Duodenal mucosa (tissue), 2 donors: ENCODE data around the gene VAV1.

Source experiments
- H3K27ac ChIP-seq: one replicate; pipeline ENCODE4 v1.7.0; 2013; ENCODE audit warnings: low read depth, low read length
- H3K27me3 ChIP-seq, 2 donors: one replicate each; pipeline ENCODE4 v1.7.0; 2013; ENCODE audit warnings: low read length in 2 of 2, control low read depth in 1 of 2; ENCODE audit not compliant: insufficient read depth in 2 of 2, control insufficient read depth in 1 of 2
- H3K36me3 ChIP-seq, 2 donors: one replicate each; pipeline ENCODE4 v1.7.0; 2013; ENCODE audit warnings: low read length in 2 of 2, control low read depth in 1 of 2; ENCODE audit not compliant: insufficient read depth in 2 of 2, control insufficient read depth in 1 of 2
- H3K4me1 ChIP-seq, 2 donors: one replicate each; pipeline ENCODE4 v1.7.0; 2013; ENCODE audit warnings: low read length in 2 of 2, control low read depth in 1 of 2; ENCODE audit not compliant: insufficient read depth in 2 of 2, control insufficient read depth in 1 of 2
- H3K4me3 ChIP-seq, 2 donors: one replicate each; pipeline ENCODE4 v1.7.0; 2013; ENCODE audit warnings: low read length in 2 of 2, low read depth in 1 of 2
- H3K9ac ChIP-seq, 2 donors: one replicate each; pipeline ENCODE4 v1.7.0; 2013; ENCODE audit warnings: low read length in 2 of 2, low read depth in 1 of 2
- H3K9me3 ChIP-seq, 2 donors: one replicate each; pipeline ENCODE4 v1.7.0; 2013; ENCODE audit warnings: low read length in 2 of 2, control low read depth in 1 of 2; ENCODE audit not compliant: control insufficient read depth in 1 of 2

VAV1 gene

GRCh38 chr19:6813659-6814058 is 41.2 kb downstream of the VAV1 start:
- H3K36me3 ChIP-seq: no peaks in the 10 kb centered on the region
- H3K9ac ChIP-seq: no peak overlapping the region
- peaks cover 0 to under 1% of the 10 kb centered on the region in 2 donors for H3K9me3 ChIP-seq
- H3K27me3 ChIP-seq: no peaks in the 10 kb centered on the region
- no peak overlapping the region for H3K27ac ChIP-seq
- no peaks in the 10 kb centered on the region for H3K4me1 ChIP-seq
- no peak overlapping the region for H3K4me3 ChIP-seq

GRCh38 chr19:6817179-6817578 is 44.7 kb downstream of the VAV1 start:
- H3K4me3 ChIP-seq: no peak overlapping the region
- no peaks in the 10 kb centered on the region for H3K4me1 ChIP-seq
- no peak overlapping the region for H3K9ac ChIP-seq
- no peaks in the 10 kb centered on the region for H3K27me3 ChIP-seq
- H3K9me3 ChIP-seq: peaks cover 4 to 11% of the 10 kb centered on the region in 2 donors
- no peak overlapping the region for H3K27ac ChIP-seq
- peaks cover 0 to 3% of the 10 kb centered on the region in 2 donors for H3K36me3 ChIP-seq

GRCh38 chr19:6818246-6818645 is 45.7 kb downstream of the VAV1 start:
- Histone ChIP-seq H3K9me3 (peaks cover 4 to 11% of the 10 kb centered on the region in 2 donors), H3K9ac (no peak overlapping the region), H3K27me3 (no peaks in the 10 kb centered on the region), H3K4me1 (no peaks in the 10 kb centered on the region), H3K4me3 (no peak overlapping the region), H3K27ac (no peak overlapping the region), H3K36me3 (peaks cover 0 to 3% of the 10 kb centered on the region in 2 donors)

- no peaks in the 10 kb centered on the region for H3K4me1 ChIP-seq
- H3K36me3 ChIP-seq: peaks cover 0 to 3% of the 10 kb centered on the region in 2 donors
- no peak overlapping the region for H3K9ac ChIP-seq
- no peaks in the 10 kb centered on the region for H3K27me3 ChIP-seq
- H3K9me3 ChIP-seq: peaks cover 4 to 11% of the 10 kb centered on the region in 2 donors
- no peak overlapping the region for H3K4me3 ChIP-seq
- no peak overlapping the region for H3K27ac ChIP-seq
Measured at GRCh38 chr19:6819323-6819722, 46.8 kb downstream of the VAV1 start.

- H3K9me3 ChIP-seq: peaks cover 4 to 11% of the 10 kb centered on the region in 2 donors
- no peak overlapping the region for H3K27ac ChIP-seq
- H3K4me3 ChIP-seq: no peak overlapping the region
- H3K4me1 ChIP-seq: no peaks in the 10 kb centered on the region
- H3K9ac ChIP-seq: no peak overlapping the region
- H3K36me3 ChIP-seq: peaks cover 0 to 5% of the 10 kb centered on the region in 2 donors
- H3K27me3 ChIP-seq: no peaks in the 10 kb centered on the region
Measured at GRCh38 chr19:6820237-6820636, 47.7 kb downstream of the VAV1 start.

GRCh38 chr19:6821639-6822310 is 49.3 kb downstream of the VAV1 start:
- Histone ChIP-seq H3K27ac (no peak overlapping the region), H3K27me3 (no peaks in the 10 kb centered on the region), H3K4me3 (no peak overlapping the region), H3K4me1 (no peaks in the 10 kb centered on the region), H3K9me3 (peaks cover 4 to 11% of the 10 kb centered on the region in 2 donors), H3K9ac (no peak overlapping the region), H3K36me3 (peaks cover 0 to 14% of the 10 kb centered on the region in 2 donors)

- Histone ChIP-seq H3K4me1 (no peaks in the 10 kb centered on the region), H3K27ac (no peak overlapping the region), H3K36me3 (peaks cover 0 to 15% of the 10 kb centered on the region in 2 donors), H3K9me3 (peaks cover 4 to 11% of the 10 kb centered on the region in 2 donors), H3K9ac (no peak overlapping the region), H3K4me3 (no peak overlapping the region), H3K27me3 (no peaks in the 10 kb centered on the region)
Measured at GRCh38 chr19:6822311-6822670, 49.8 kb downstream of the VAV1 start.

GRCh38 chr19:6825076-6825774 is 52.7 kb downstream of the VAV1 start:
- no peak overlapping the region for H3K9ac ChIP-seq
- H3K4me1 ChIP-seq: no peaks in the 10 kb centered on the region
- H3K4me3 ChIP-seq: no peak overlapping the region
- no peaks in the 10 kb centered on the region for H3K27me3 ChIP-seq
- peaks cover 0 to 18% of the 10 kb centered on the region in 2 donors for H3K36me3 ChIP-seq
- H3K27ac ChIP-seq: no peak overlapping the region
- H3K9me3 ChIP-seq: peaks cover 0 to 4% of the 10 kb centered on the region in 2 donors

- Histone ChIP-seq H3K4me3 (no peak overlapping the region), H3K9ac (no peak overlapping the region), H3K27ac (no peak overlapping the region), H3K4me1 (no peaks in the 10 kb centered on the region), H3K9me3 (no peaks in the 10 kb centered on the region), H3K36me3 (peaks cover 0 to 18% of the 10 kb centered on the region in 2 donors), H3K27me3 (no peaks in the 10 kb centered on the region)
Measured at GRCh38 chr19:6826281-6826920, 53.9 kb downstream of the VAV1 start.

- Histone ChIP-seq H3K36me3 (peaks cover 2 to 14% of the 10 kb centered on the region in 2 donors), H3K27ac (no peak overlapping the region), H3K4me3 (no peak overlapping the region)
Measured at GRCh38 chr19:6828306-6828697, 55.8 kb downstream of the VAV1 start.

More at GRCh38 chr19:6828306-6828697, 55.8 kb downstream of the VAV1 start:
- Histone ChIP-seq H3K4me1 (no peaks in the 10 kb centered on the region), H3K27me3 (no peaks in the 10 kb centered on the region), H3K9me3 (no peaks in the 10 kb centered on the region), H3K9ac (no peak overlapping the region)
